Cardiac fibroblast (primary cell): Measurements from ENCODE around the gene HIVEP2.
A peak's percentile ranks its signal among the peaks of the same experiment; 100 is the strongest.

ENCODE experiments used
- DNase-seq, 2 donors: peaks; one replicate each; pipeline versions ENCODE4 v3.0.0 to v3.0.0-alpha.2; 2010; ENCODE audit warnings: low read depth in 2 of 2
- H3K4me3 ChIP-seq, 2 donors: replicated peaks in 1 of 2; 1 replicate in 1 of 2; 2 replicates in 1 of 2; pipeline ENCODE4 v1.5.1; 2011; ENCODE audit warnings: low read depth in 2 of 2, low read length in 2 of 2, mild to moderate bottlenecking in 2 of 2, moderate library complexity in 1 of 2
- CTCF ChIP-seq: IDR thresholded peaks from one replicate; pipeline ENCODE4 v1.5.1; 2011; ENCODE audit warnings: low read depth, mild to moderate bottlenecking, low read length, inconsistent platforms

Gene HIVEP2

GRCh38 chr6:142860498-142860897 is 84.5 kb downstream of the HIVEP2 start:
- no peak overlapping the region for H3K4me3 ChIP-seq
- DNase-seq, result no peak

DNA sequence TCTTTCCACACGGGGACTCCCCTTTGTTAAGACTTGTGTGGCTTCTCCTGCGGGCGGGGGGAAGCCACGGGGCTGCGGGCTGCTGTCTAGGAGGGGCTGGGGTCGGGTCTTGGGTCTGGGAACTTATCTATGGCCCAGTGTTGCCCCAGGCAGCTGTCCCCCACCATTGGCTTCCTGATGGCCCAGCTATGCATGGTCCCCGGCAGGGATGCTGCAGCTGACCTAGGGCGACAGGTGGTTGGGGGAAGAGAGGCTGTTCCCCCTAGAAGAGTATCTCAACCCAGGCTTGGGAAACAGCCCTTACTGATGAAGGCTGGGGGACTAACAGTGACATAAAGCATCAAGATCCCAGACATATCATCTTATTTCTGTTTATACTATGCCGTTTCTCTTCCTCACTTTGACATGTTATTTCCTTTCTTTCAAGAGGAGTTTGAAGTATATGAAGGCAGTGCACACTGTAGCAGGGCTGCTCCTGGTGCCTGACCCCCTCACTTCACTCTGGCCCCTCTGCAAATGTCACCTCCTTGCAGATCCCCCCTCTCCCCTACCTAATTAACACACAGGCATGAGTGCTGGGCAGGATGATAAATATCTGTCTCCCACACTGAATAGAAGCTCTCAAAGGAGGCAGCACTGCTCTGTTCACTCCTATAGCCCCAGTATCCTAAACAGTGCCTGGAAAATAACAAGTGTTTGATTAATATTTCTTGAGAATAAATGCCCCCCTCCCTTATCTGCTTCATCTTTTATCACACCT is 87.0 kb downstream of the HIVEP2 start:
- H3K4me3 ChIP-seq, result no peak overlapping the region
- no peak for DNase-seq
- TF ChIP-seq CTCF, result no peak

More at GRCh38 chr6:142860498-142860897, 84.5 kb downstream of the HIVEP2 start:
- TF ChIP-seq CTCF, result no peak

GRCh38 chr6:142857233-142857761 is 87.7 kb downstream of the HIVEP2 start:
- no peak overlapping the region for H3K4me3 ChIP-seq
- no peak for DNase-seq
- no peak for TF ChIP-seq CTCF

GRCh38 chr6:142856624-142857232 is 88.2 kb downstream of the HIVEP2 start:
- no peak for TF ChIP-seq CTCF
- no peak for DNase-seq
- no peak overlapping the region for H3K4me3 ChIP-seq

DNA sequence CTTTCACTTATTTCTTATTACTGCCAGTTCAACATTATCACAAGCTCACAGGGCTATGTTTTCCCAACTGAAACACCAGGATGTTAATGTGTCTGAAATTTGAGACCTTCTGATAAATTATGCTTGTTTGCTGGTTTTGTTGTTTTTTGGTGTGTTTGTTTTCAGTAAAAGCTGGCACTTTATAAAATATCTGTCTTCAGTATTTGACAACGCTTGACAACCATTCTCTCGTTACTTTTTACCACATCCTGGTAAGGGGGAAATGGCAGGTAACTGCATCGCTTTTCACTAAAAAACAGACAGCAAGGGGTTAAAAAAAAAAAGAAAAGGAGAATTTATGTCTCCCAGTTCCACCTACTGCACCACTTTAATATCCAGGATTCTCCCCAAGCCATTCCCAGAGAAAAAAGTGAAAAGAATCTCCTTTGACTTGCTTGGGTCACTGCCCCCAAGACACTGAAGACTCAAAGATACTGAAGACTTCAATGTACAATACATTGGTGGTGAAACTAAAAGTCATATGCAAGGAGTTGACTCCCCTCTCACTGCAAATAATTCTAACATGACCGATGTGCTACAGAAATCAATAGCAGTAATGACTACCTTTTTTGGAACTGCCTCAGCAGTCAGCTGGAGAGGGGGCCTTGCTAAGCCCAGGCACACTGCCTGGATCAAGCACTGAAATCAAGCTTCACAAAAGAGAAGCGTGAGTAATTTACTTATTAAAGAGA is 88.9 kb downstream of the HIVEP2 start:
- no peak for DNase-seq
- H3K4me3 ChIP-seq, result no peak overlapping the region
- TF ChIP-seq CTCF, result no peak

- H3K4me3 ChIP-seq, result no peak overlapping the region
- TF ChIP-seq CTCF, result no peak
- DNase-seq, result peak in 1 of 2 donors; percentile 26
Measured at GRCh38 chr6:142854589-142855488, 90.1 kb downstream of the HIVEP2 start.
